Caki2 (cell line): ENCODE results near the gene BOLA2B. TPM values are rescaled to one million over a fixed set of nuclear protein-coding genes. Genes with fewer than 3 reads are reported as not detected.

Experiments used
- DNase-seq: peaks from one replicate; pipeline ENCODE4 v3.0.0-alpha.2; 2015; ENCODE audit warnings: low read depth
- in situ Hi-C: cut with HindIII; loops from 2 replicates; pipeline ENCODE4 v1.10.0; 2016; ENCODE audit warnings: low sequenced_read_pairs, low pct_unique_long_range_greater_than_20kb, mixed read lengths
- total RNA-seq: library from RNA; depleted of rRNA; stranded (reverse); fragments of >200 nt; shearing (Covaris generic); gene quantifications from 2 replicates; pipeline ENCODE4 v1.2.3, GENCODE V29; 2014; ENCODE audit warnings: low replicate concordance; rRNA removed

BOLA2B gene
- total RNA-seq, 1 experiment from 2014 or later = 234 TPM

- in situ Hi-C loops = no loop called here
- no peak for DNase-seq
Measured at GRCh38 chr16:30151091-30151490, 42.4 kb downstream of the BOLA2B start.

GRCh38 chr16:30149250-30149930 is 44.1 kb downstream of the BOLA2B start:
- no peak for DNase-seq
- in situ Hi-C loops = no loop called here

DNA sequence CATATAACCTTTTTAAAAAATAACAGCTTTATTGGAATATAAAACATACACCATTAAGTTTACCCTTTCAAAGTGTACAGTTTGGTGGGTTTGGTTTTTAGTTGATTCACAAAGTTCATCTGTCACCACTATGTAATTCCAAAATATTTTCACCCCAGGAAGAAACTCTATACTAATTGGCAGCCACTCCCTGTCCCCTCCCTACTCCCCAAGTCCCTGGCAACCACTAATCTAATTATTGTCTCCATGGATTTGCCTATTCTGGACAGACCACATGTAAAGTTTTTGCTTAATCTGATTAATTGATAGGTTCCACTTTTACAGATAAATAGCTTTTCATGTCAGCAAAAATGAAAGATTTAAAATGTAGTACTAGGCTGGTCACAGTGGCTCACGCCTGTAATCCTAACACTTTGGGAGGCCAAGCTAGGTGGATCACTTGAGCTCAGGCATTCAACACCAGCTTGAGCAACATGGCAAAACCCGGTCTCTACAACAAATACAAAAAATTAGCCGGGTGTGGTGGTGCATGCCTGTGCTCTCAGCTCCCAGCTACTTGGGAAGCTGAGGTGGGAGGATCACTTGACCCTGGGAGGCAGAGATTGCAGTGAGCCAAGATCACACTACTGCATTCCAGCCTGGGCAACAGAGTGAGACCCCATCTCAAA is 45.5 kb downstream of the BOLA2B start:
- in situ Hi-C loops = no loop called here
- DNase-seq = no peak

- no peak for DNase-seq
- in situ Hi-C loops = no loop called here
Measured at GRCh38 chr16:30145657-30146056, 47.8 kb downstream of the BOLA2B start.

DNA sequence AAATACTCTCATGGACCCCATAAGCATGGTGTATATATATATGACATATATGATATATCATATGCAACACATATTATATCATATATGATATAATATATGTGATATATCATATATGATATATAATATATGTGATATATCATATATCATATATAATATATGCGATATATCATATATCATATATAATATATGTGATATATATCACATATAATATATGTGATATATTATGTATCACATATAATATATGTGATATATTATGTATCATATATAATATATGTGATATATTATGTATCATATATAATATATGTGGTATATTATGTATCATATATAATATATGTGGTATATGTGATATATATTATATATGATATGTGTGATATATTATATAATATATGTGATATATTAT is 48.5 kb downstream of the BOLA2B start:
- no peak for DNase-seq
- in situ Hi-C loops = no loop called here

DNA sequence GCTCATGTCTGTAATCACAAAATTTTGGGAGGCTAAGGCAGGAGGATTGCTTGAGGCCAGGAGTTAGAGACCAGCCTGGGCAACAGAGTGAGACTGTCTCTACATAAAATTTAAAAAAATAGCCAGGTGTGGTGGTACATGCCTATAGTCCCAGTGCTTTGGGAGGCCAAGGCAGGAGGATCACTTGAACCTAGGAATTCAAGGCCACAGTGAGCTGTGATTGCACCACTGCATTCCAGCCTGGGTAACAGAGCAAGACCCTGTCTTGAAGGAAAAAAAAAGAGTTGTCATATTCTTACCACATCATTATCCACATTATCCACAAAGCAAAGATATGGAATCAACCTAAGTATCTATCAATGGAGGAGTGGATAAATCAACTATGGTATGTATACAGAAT is 49.4 kb downstream of the BOLA2B start:
- DNase-seq = no peak
- in situ Hi-C loops = no loop called here

- in situ Hi-C loops = no loop called here
- no peak for DNase-seq
Measured at GRCh38 chr16:30143347-30143702, 50.1 kb downstream of the BOLA2B start.

Other genes with a start within 250 kb of the BOLA2B start
- 129 and 252 TPM in 2 replicates for gene TMEM219, start 231.6 kb downstream of the BOLA2B start, total RNA-seq
- 57.0 and 75.8 TPM in 2 replicates for gene TAOK2, start 219.8 kb downstream of the BOLA2B start, total RNA-seq
- 8.2 and 21.6 TPM in 2 replicates for gene HIRIP3, start 198.0 kb downstream of the BOLA2B start, total RNA-seq
- 131 and 229 TPM in 2 replicates for gene INO80E, start 197.4 kb downstream of the BOLA2B start, total RNA-seq
- gene DOC2A, start 182.6 kb downstream of the BOLA2B start, total RNA-seq = 1.2 and 1.7 TPM in 2 replicates
- gene C16orf92, start 170.5 kb downstream of the BOLA2B start, total RNA-seq = not detected in 2 replicates
- gene TLCD3B, start 162.4 kb downstream of the BOLA2B start, total RNA-seq = 1.4 and 3.4 TPM in 2 replicates
- gene ALDOA, start 127.9 kb downstream of the BOLA2B start, total RNA-seq = 1,849 and 1,917 TPM in 2 replicates
- 228 and 297 TPM in 2 replicates for gene PPP4C, start 117.7 kb downstream of the BOLA2B start, total RNA-seq
- gene TBX6, start 101.7 kb downstream of the BOLA2B start, total RNA-seq = 0.24 TPM in 1 of 2 replicates, not detected in the other
- gene YPEL3, start 97.5 kb downstream of the BOLA2B start, total RNA-seq = 6.3 and 10.5 TPM in 2 replicates
- gene GDPD3, start 80.1 kb downstream of the BOLA2B start, total RNA-seq = not detected in 2 replicates
- gene MAPK3, start 70.4 kb downstream of the BOLA2B start, total RNA-seq = 36.2 and 81.1 TPM in 2 replicates
- gene CORO1A, start 10.1 kb downstream of the BOLA2B start, total RNA-seq = 0.41 and 2.3 TPM in 2 replicates
- 9.5 and 53.4 TPM in 2 replicates for gene SLX1A, start 209 bp upstream of the BOLA2B start, total RNA-seq
- 9.4 TPM in 1 of 2 replicates, not detected in the other for gene SULT1A3, start 5.6 kb upstream of the BOLA2B start, total RNA-seq
- 0.43 and 0.78 TPM in 2 replicates for gene NPIPB13, start 54.8 kb upstream of the BOLA2B start, total RNA-seq
- gene CD2BP2, start 161.6 kb upstream of the BOLA2B start, total RNA-seq = 123 and 162 TPM in 2 replicates
- gene TBC1D10B, start 176.8 kb upstream of the BOLA2B start, total RNA-seq = 39.6 and 56.6 TPM in 2 replicates
- gene MYL11, start 181.1 kb upstream of the BOLA2B start, total RNA-seq = not detected in 2 replicates
- not detected in 2 replicates for gene SEPTIN1, start 188.9 kb upstream of the BOLA2B start, total RNA-seq
- gene ZNF48, start 201.8 kb upstream of the BOLA2B start, total RNA-seq = 34.6 and 35.6 TPM in 2 replicates
- 13.2 and 35.7 TPM in 2 replicates for gene ZNF771, start 213.9 kb upstream of the BOLA2B start, total RNA-seq
- gene DCTPP1, start 236.4 kb upstream of the BOLA2B start, total RNA-seq = 161 and 164 TPM in 2 replicates